Retina (tissue), 1 donor: ENCODE data around the gene AK5.
"Not testable (repeated sequence)": the region's sequence is repeated elsewhere in the genome, so short reads cannot be mapped to it uniquely, and the experiment has no call there.

Source experiments
- DNase-seq: peaks from one replicate; pipeline ENCODE4 v3.0.0-alpha.2; 2016

The AK5 gene

DNA sequence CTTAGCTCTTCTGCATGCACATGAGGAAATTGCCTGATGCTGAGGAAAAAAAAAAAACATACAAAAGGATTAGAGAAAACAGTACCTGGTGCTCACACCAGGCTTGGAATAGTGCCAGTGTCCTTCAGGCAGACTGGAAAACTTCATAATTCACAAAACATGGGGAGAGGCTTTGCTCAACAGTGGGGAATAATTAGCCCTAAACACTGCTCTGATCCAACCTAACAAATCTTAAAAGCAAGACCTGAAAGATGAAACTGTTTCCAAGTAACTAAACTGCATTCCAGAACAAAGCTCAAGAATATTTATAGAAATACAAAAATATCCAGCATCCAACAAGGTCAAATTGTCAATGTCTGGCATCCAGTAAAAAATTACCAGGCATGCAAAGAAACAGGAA, 124.8 kb downstream of the AK5 start:
- DNase-seq: no peak

DNA sequence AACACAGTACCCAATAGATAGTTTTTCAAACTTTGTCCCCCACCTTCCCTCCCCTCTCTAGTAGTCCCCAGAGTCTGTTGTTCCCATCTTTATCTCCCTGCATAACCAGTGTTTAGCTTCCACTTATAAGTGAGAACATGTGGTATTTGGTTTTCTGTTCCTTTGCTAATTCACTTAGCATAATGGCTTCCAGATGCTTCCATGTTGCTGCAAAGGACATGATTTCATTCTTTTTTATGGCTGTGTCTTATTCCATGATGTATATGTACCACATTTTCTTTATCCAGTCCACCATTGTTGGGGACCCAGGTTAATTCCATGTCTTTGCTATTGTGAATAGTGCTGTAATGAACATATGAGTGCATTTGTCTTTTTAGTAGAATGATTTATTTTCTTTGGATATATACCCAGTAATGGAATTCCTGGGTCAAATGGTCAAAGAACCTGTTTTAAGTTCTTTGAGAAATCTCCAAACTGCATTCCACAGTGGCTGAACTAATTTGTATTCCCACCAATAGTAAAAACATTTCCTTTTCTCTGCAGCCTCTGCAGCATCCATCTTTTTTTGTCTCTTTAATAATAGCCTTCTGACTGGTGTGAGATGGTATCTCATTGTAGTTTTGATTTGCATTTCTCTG, 126.0 kb downstream of the AK5 start:
- no peak for DNase-seq

DNA sequence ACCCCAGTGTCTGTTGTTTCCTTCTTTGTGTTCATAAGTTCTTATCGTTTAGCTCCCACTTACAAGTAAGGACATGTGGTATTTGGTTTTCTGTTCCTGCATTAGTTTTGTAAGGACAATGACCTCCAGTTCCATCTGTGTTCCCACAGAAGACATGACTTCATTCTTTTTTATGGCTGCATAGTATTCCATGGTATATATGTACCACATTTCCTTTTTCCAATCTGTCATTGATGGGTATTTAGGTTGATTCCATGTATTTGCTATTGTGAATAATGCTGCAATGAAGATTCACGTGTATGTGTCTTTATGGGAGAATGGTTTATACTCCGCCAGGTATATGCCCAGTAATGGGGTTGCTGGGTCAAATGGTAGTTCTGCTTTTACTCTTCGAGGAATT, 127.1 kb downstream of the AK5 start:
- not testable (repeated sequence) for DNase-seq

DNA sequence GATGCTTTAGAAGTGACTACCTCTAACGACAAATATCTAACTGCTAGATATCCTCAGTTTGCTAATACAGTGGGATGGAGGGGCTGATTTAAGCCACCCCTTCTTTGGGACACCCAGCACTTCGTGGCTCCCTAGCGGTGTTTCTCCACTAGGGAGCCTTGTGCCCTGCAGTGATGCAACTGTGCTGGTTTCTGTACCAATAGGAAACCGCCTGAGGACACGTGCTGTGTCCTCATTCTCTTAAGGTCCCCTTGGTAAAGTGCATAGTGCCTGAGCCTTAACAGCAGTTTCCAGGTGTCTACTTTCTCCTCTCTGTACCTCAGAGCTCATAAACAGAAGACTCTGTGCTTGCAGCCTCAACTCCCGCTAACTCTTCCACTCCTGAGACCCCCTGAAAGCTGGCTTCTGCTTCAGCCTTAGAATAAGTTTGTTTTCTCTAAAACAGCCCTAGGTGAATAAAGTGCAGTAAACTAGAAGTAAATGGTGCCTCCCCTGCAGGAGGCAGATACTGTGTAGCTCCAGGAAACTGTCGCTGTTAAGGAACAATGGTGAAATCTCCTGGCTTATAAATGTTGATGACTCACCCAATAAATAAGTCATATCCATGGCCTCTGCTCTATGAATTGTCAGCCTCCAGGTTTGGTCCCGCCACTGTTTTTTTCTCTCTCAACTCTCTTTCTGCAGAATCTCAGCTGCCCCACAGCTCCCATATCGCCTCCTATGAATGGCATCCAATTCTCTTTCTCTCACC, 130.4 kb downstream of the AK5 start:
- no peak for DNase-seq

DNA sequence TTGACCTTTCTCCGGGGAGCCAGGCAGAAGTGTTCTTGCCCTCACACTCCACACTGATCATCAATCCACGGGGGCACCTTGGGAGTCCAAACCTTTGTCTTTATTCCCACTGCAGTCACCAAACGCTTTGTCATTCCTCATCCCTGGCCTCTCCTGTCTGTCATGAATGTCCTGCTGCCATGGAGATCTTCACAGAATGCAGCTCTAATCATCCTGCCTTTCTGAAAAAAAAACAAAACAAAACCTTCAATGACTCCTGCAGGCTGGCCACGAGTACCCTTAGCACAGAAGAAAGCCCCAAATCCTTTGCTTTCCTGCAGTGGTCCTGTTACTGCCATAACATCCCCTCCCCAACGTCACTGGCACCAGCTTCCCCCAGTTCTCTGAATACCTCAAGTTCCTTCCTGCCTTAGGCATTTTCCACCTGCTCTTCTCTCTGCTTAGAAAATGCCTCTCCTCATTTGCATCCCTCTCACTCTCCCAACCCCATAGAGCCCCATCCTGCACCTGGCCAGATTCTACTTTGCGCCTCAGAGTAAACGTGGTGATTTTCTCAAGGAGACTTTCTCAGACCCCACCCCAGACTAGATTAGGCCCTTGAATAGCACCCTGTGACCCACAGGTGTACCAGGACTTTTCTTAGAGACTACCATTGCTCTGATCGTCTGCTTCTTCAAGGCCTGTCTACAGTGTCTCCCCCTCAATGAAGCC, 131.2 kb downstream of the AK5 start:
- no peak for DNase-seq

DNA sequence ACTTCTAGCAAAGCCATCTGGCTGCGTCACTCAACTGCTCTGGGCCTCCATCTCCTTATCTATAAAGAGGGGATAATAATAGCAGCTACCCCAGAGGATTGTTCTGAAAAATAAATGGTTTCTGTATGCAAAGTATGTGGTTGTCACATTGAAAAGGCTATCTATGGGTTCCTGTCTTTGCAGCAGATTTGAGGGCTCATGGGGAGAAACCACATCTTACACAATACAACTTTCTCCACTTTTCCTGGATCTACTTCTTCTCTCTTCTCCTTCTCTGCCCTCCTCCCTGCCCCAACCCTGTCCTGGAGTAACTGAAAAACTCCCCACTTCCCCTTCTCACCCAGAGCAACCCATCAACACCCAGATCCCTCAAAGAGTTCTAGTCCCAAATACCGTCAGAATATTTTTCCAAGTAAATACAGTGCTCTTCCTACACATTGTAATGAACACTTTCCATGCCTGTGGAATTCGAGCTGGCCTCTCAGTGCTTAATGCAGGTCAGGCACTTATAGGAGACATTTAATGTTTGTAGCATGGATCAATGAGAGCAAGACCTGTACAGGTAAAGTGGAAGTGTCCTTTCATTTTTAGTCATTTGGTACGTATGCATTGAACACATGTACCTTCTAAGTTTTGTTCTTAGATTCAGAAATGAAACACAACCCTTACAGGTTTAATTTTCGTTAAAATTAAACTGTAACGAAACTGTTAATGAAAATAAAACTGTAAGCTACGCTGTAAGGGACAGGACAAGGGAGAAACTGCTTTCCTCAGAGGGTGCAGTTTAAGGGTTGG, 131.9 kb downstream of the AK5 start:
- no peak for DNase-seq

DNA sequence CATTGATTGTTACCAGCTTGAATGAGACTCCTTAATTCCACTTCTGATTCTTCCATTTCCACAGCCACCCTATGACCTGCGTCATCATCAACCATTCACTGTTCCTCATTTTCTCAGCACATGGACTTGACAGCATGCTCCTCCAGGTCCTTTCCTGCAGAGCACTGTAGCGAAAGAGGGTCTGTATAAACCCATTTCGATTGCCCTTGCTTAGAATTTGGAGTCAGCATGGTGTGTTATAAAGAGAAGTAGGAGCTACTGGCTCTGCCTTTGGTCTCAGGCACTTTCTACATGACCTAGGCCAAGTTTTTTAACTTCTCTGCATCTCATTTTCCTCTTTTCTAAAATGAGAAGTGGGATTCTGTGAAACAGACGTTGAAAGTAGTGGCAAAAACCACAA, 133.8 kb downstream of the AK5 start:
- DNase-seq: no peak

DNA sequence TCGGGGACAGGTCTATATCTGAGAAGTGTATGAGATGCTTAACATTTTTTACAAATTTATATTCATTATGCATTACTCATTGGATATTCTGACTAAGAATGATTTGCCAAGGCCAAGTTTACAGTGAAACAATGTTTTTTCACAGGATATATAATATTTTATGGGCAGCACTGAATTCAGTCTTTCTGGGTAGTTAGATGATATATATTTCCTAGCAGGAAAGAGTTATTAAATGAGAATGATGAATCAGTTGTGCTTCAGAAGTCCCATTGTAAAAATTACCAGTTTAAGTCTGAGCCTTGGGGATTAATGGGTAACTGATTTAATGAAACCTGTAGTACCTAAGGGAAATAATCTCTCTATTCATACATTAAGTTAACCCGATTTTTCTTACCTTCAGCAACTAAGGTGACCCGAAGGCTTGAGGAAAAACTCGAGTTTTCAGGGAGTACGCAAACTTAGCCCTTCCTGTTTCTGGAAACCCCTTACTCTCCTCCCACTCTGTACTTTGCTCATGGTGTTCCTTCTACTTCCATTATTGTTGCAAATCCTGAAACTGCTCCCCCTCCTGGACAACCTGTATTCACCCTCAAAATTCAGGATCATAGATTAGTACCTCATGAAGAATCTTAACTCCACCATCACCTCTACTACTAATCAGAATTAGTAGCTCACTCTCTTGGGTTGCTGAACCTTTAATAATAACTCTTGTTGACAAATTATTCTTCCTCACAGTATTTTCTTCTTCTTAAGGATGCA, 135.1 kb downstream of the AK5 start:
- DNase-seq: no peak

DNA sequence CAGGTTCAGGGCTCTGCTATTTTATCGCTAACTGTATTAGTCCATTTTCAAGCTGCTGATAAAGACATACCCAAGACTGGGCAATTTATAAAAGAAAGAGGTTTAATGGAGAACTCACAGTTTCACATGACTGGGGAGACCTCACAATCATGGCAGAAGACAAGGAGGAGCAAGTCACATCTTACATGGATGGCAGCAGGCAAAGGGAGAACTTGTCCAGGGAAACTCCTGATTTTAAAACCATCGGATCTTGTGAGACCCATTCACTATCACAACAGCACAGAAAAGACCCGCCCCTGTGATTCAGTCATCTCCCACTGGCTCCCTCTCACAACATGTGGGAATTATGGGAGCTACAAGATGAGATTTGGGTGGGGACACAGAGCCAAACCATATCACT, 136.2 kb downstream of the AK5 start:
- not testable (repeated sequence) for DNase-seq

DNA sequence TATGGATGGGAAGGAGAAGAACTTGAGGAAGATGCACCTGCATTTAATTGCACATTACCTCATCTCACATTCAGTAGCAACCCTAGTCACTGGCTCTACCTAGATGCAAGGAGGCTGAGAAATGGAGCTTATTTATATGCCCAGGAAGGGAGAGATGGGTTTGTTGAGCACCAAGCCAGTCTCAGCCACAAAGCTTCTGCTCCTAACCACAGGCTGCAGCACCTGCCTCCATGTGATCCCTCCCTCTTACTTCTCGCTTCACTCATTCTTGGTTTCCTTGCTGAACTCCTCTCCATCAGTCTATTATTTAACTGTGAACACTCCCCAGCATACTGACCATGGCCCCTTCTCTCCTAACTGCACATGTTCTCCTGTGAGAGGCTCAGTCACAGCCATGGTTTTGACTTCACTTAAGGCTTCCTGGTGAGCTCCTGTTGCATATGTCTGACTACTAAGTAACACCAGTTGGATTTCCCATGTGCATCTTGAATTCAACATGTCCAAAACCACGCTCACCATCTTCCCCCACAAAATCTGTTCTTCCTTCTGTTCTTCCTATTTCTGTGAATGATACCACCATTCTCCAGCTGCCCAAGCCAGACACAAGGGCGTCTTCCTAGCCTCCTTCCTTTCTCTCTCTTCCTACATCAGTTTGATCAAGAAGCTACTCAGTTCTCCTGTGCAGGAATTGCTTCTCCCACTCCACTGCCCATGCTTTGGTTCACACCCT, 139.8 kb downstream of the AK5 start:
- DNase-seq: no peak

DNA sequence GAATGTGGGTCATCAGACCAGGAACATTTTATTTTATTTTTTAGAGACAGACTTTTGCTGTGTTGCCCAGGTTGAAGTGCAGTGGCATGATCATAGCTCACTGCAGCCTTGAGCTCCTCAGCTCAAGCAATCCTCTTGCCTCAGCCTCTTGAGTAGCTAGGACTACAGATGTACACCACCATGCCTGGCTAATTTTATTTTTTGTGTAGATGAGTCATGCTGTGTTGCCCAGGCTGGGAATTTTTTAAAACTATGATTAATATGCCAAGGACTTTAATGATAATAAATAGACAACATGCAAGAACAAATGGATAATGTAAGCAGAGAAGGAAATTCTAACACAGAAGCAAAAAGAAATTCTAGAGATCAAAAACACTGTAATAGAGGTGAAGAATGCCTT, 142.4 kb downstream of the AK5 start:
- DNase-seq: no peak

DNA sequence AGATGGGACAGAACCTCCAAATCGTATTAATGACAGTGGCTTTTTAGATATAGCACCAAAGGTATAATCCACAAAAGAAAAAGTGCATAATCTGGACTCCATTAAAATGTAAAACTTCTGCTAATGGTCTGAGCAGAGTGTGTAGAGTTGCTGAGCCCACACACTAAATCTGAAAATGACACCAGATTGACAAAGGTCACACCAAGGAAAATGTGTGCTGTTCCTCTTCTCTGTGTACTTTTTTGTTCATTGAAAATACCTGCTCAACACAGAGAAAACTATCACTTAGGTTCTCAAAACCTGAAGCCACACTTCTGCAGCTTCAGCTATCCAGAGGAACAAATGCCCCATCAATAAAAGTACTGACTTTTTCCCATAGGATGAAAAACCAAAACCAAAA, 146.2 kb downstream of the AK5 start:
- DNase-seq: no peak

DNA sequence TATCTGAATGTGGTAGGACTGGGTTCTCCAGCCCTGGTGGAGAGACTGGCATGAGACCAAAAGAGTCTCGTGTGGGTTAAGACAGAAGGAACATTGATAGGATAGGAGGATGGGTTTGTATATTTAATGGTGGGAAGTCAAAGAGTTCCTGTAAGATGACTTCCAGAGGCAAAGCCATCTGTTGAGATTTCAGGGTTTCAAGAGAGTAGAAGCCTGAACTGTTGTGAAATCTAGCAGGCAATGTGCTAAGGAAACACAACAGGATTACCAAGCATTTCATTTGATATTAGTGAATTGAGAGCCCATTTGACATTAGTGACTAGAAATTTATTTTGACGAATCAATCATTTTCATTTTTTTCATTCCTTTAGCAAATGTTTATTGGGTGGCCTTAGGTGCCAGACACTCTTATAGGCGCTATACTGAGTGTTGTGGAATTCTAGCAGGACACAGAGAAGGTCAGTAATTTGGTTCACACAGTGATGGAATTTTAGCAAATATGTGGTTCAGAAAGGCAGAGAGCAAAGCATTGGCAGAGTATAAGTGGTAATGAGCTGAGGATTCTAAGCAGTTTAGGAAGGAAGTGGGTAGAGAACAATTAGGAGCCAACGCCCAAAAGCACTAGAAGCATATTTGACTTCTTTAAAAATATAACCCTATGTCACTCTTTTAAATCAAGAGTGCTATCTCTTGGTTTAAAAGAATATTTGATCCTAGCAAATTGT, 149.3 kb downstream of the AK5 start:
- DNase-seq: no peak

DNA sequence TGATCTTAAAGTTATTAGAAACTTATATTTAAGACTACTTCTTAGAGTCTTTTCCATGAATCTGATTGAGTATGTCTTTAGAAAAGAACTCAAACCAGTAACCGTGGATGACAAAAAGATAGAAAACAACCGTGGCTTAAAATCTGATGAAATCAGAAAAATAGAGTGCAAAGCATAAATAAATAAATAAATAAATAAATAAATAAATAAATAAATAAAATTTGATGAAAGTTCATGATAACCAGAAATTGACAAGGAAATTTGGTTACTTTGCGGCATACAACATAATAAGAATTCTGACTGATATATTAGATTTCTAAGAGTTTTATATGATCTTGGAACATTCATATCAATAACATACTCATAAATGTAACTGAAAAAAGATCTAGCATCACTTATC, 152.1 kb downstream of the AK5 start:
- no peak for DNase-seq

DNA sequence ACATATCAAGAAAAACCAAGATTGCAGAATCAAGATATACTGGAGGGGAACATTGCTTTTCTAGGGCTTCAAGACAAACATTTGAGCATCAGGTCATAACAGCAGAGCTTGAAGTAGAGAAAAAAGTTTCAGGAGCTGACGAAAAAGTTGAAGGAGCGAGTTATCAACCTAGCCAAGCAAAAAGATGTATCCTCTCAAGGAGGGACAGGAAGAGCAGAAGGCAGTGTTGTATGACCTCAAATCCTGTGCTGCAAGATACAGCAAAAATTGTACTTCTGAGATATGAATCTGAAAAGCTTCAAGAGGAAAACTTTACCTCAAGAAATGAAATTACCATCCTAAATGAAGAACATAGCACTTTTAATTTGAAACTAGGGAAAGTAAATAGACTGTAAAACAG, 153.1 kb downstream of the AK5 start:
- no peak for DNase-seq

DNA sequence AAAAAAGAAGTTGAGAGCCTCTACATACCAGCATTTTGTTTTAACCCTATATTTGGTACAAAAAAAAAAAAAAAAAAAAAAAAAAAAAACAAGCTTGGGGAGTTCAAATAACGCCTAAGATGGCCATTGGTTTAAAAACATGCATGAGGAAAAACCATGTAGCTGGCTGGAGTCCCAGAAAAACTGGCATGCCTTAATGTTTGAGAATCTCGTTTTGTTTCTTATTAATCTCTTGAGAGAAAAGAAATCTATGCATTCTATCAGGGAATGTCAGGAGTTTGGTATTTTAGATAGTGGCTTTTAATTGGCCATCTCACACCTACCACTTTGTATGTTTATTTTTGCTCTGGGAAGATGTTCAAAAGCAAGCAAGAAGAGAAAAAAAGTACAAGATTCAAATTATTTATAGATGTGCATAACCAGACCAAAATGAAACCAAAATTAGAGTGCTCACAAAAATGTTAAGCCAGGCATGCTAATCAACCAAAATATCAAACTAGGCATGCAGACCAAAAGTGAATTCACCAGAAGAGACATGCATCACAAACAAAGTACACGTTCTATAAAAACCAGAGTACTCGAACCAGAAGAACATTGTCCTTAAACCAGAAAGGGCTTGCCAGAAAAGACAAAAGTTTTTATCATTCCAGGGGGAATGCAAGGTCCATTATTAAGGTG, 156.6 kb downstream of the AK5 start:
- DNase-seq: no peak

DNA sequence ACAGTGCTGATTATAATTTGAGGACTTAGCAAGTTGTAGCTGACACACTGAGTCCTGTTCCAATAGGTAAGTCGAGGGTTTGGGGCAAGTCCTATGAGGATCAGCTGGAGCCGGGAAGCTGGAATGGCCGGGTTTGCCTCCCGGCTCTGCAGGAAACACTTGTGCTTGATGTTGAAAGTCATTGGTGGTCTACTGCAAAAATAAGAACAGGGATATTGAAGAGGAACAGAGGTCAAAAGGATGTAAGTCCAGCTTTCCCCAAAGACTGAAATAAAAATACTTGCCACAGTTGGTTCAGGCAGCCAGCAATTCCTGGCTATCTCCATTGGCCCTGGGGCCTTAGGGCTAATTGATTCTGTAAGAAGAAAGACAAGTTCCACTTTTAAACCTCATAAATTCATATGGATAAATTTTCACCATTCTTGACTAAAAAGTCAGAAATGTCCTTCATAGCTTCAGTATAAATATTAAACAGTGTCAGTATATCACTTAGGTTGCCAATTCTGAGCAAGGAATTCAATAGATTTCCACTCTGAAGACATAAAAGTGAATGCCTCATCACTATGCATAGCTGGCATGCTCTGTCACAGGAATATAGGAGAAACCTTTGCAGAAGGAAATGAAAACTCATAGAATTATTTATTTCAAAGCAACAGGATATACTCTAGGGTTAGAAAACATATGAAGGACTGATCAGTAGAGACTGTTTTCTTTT, 165.2 kb downstream of the AK5 start:
- DNase-seq: no peak

DNA sequence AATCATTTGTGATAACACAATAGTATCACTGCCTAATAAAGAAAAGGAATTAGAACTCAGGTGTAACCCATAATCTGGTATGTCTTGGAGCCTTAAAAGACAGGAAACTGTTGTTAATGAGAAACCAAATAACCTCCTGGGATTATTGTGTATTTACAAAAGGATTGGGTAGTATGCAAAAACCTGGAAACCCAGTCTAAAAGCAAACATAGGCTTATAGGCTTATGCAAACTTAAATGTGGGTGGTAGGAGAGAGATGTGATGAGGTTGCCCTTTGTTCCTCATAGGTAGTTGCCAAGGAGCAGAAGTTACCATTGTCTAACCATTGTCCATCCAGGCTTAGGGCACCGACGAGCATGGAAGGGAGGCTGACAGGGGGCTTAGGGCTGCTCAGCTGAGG, 165.8 kb downstream of the AK5 start:
- DNase-seq: no peak

DNA sequence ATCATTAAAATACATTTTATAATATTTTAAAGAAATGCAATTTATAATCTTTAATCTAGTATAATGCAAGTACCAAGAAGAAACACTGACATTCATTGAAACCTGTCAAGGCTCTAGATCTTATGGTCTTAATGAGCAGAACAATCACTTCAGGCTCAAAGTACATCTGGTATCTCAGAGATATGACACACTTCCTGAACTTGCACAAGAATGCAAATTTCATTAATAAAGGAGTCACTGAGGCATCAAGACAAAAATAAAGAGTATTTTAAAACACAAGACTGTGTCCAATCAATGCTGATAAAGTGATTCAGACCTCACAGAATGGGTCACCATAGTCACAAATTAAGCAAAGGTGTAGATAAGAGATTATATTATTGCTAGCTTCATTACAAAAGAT, 178.1 kb downstream of the AK5 start:
- DNase-seq: no peak

DNA sequence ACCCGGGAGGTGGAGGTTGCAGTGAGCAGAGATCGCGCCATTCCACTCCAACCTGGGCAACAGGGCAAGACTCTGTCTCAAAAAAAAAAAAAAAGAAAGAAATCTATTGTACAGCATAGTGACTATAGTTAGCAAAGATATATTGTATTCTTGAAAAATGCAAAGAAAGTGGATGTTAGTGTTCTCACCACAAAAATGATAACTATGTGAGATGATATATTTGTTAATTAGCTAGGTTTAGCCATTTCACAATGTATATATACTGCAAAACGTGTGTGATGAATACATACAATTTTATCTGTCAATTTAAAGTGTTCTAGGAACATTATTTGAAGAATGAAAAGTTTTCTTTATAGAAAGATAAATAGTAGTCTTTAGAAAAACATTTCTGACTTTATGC, 179.9 kb downstream of the AK5 start:
- DNase-seq: no peak
